IMR-90 (cell line): Measurements from ENCODE around the gene RTN3. TPM values are rescaled to one million over a fixed set of nuclear protein-coding genes. Genes with fewer than 3 reads are reported as not detected.

Experiments
- ATAC-seq: fragments of 200-7000 bp; cut with Tn5 transposase; 2 replicates; pipeline ENCODE4 v1.9.1; 2020; ENCODE audit warnings: low read depth, mild to moderate bottlenecking, moderate library complexity
- BruUV-seq: library from RNA; stranded (reverse); fragments of 400-500 nt; replicated peaks from 2 replicates; lab custom pipeline; 2021; lab: Mats Ljungman, UMichigan
- CTCF ChIA-PET: fragments of 300-600 bp; formaldehyde crosslinking; extraction: SDS; loops from one replicate; lab custom pipeline; 2021; ENCODE audit warnings: antibody characterized with exemption; lab: Yijun Ruan, JAX
- POLR2A ChIA-PET: fragments of 300-600 bp; sonication (Branson Sonifier 250); formaldehyde crosslinking; loops from one replicate; lab custom pipeline; 2022; ENCODE audit warnings: antibody characterized with exemption; ENCODE audit not compliant: unreplicated experiment; lab: Charles Lee
- DNase-seq: peaks from one replicate; pipeline ENCODE4 v3.0.0; 2013
- H2AFZ ChIP-seq: replicated peaks from 2 replicates; pipeline ENCODE3; 2013; ENCODE audit warnings: low read length, mild to moderate bottlenecking; ENCODE audit not compliant: poor library complexity
- H2AK5ac ChIP-seq: 2 replicates; pipeline ENCODE4 v1.6.1; 2013; ENCODE audit warnings: low read depth, low read length, inconsistent platforms
- H2AK9ac ChIP-seq: replicated peaks from 2 replicates; pipeline ENCODE3; 2013; ENCODE audit warnings: mild to moderate bottlenecking, low read depth, low read length, moderate library complexity; ENCODE audit not compliant: poor library complexity
- H2BK120ac ChIP-seq: 2 replicates; pipeline ENCODE4 v1.6.1; 2013; ENCODE audit warnings: low read depth, low read length, inconsistent platforms
- H2BK15ac ChIP-seq: 3 replicates; pipeline ENCODE4 v1.6.1; 2013; ENCODE audit warnings: low read depth, low read length, inconsistent platforms
- H2BK20ac ChIP-seq: 2 replicates; pipeline ENCODE4 v1.6.1; 2013; ENCODE audit warnings: low read depth, mild to moderate bottlenecking, inconsistent platforms, low read length, moderate library complexity
- H2BK5ac ChIP-seq: 2 replicates; pipeline ENCODE4 v1.6.1; 2013; ENCODE audit warnings: mild to moderate bottlenecking, low read depth, low read length, inconsistent platforms; ENCODE audit not compliant: poor library complexity, severe bottlenecking
- H3K14ac ChIP-seq: replicated peaks from 2 replicates; pipeline ENCODE4 v1.6.1; 2013; ENCODE audit warnings: low read depth, low read length, inconsistent platforms
- H3K18ac ChIP-seq: 2 replicates; pipeline ENCODE4 v1.6.1; 2013; ENCODE audit warnings: low read depth, low read length, control low read depth
- H3K23ac ChIP-seq: 2 replicates; pipeline ENCODE4 v1.6.1; 2013; ENCODE audit warnings: low read depth, low read length, inconsistent platforms
- H3K27ac ChIP-seq: 2 replicates; pipeline ENCODE4 v1.5.1; 2013; ENCODE audit warnings: mild to moderate bottlenecking, control low read depth, low read length; ENCODE audit not compliant: insufficient read depth
- H3K27me3 ChIP-seq: 2 replicates; pipeline ENCODE4 v1.6.1; 2013; ENCODE audit warnings: low read length; ENCODE audit not compliant: control insufficient read depth, insufficient read depth
- H3K36me3 ChIP-seq: 2 replicates; pipeline ENCODE4 v1.6.1; 2013; ENCODE audit warnings: low read length, mixed read lengths; ENCODE audit not compliant: control insufficient read depth, insufficient read depth
- H3K4ac ChIP-seq: 2 replicates; pipeline ENCODE4 v1.6.1; 2013; ENCODE audit warnings: low read depth, low read length, inconsistent platforms
- H3K4me1 ChIP-seq: 2 replicates; pipeline ENCODE4 v1.6.1; 2013; ENCODE audit warnings: low read length, mixed read lengths; ENCODE audit not compliant: control insufficient read depth, insufficient read depth
- H3K4me2 ChIP-seq: 2 replicates; pipeline ENCODE4 v1.6.1; 2013; ENCODE audit warnings: low read depth, mild to moderate bottlenecking, control low read depth, low read length, moderate library complexity
- H3K4me3 ChIP-seq: 2 replicates; pipeline ENCODE4 v1.5.1; 2013; ENCODE audit warnings: low read depth, mild to moderate bottlenecking, control low read depth, low read length, moderate library complexity; ENCODE audit not compliant: insufficient read depth
- H3K56ac ChIP-seq: 2 replicates; pipeline ENCODE4 v1.6.1; 2013; ENCODE audit warnings: low read length, inconsistent platforms; ENCODE audit not compliant: insufficient read depth; ENCODE audit errors: extremely low read depth
- H3K79me1 ChIP-seq, 2 experiments: 2 replicates each; pipeline ENCODE4 v1.6.1; 2013; ENCODE audit warnings: low read length in 2 of 2, inconsistent platforms in 1 of 2, low read depth in 1 of 2
- H3K9ac ChIP-seq: 2 replicates; pipeline ENCODE4 v1.6.1; 2013; ENCODE audit warnings: low read depth, low read length, control low read depth
- H3K9me1 ChIP-seq: 2 replicates; pipeline ENCODE4 v1.6.1; 2013; ENCODE audit warnings: low read length, inconsistent platforms; ENCODE audit not compliant: insufficient read depth
- H3K9me3 ChIP-seq: 2 replicates; pipeline ENCODE4 v1.6.1; 2013; ENCODE audit warnings: low read length; ENCODE audit not compliant: control insufficient read depth, insufficient read depth
- H4K20me1 ChIP-seq: 2 replicates; pipeline ENCODE4 v1.6.1; 2013; ENCODE audit warnings: low read length, inconsistent platforms; ENCODE audit not compliant: insufficient read depth
- H4K5ac ChIP-seq: 2 replicates; pipeline ENCODE4 v1.6.1; 2013; ENCODE audit warnings: mild to moderate bottlenecking, low read depth, low read length, control low read depth
- H4K8ac ChIP-seq, 2 experiments: 2 replicates each; pipeline ENCODE4 v1.6.1; 2013; ENCODE audit warnings: low read depth in 2 of 2, low read length in 2 of 2, control low read depth in 1 of 2, inconsistent platforms in 1 of 2
- H4K91ac ChIP-seq: 2 replicates; pipeline ENCODE4 v1.6.1; 2013; ENCODE audit warnings: low read depth, low read length, inconsistent platforms; ENCODE audit not compliant: insufficient read depth
- CTCF ChIP-seq: conservative IDR thresholded peaks from 2 replicates; pipeline ENCODE4 v1.5.1; 2012; ENCODE audit warnings: mild to moderate bottlenecking, low read depth, low read length, improper control_type of control experiment
- MAFK ChIP-seq: IDR thresholded peaks from 2 replicates; pipeline ENCODE4 v1.6.1; 2012; ENCODE audit warnings: low read depth, low read length, improper control_type of control experiment
- RAD21 ChIP-seq: IDR thresholded peaks from 2 replicates; pipeline ENCODE4 v1.6.1; 2012; ENCODE audit warnings: low read length, improper control_type of control experiment
- SMC3 ChIP-seq: fragments of 150-350 bp; IDR thresholded peaks from 2 replicates; pipeline ENCODE4 v1.6.1; 2016; ENCODE audit warnings: low read depth, mild to moderate bottlenecking, antibody characterized with exemption, low read length, moderate library complexity
- whole genome bisulfite sequencing, 2 experiments: methylation state at CpG; one replicate each; pipeline versions ENCODE4 v1.1.5 to v1.1.7; 2013; ENCODE audit warnings: missing lambda C conversion rate in 2 of 2; ENCODE audit not compliant: insufficient read length in 1 of 2; ENCODE audit errors: extremely low coverage in 2 of 2; 5-methylcytosine and 5-hydroxymethylcytosine counted together
- dilution Hi-C: fragments of 300-500 bp; cut with HindIII; formaldehyde crosslinking; loops from one replicate; pipeline ENCODE4 v1.14.3; 2018; ENCODE audit warnings: low sequenced_read_pairs; ENCODE audit not compliant: unreplicated experiment
- in situ Hi-C: fragments of 300-500 bp; cut with MboI; formaldehyde crosslinking; loops from 3 replicates; pipeline ENCODE4 v1.14.3; 2019; ENCODE audit warnings: low sequenced_read_pairs, inconsistent platforms, mixed read lengths
- intact Hi-C: fragments of 100-400 bp; cut with micrococcal nuclease; formaldehyde crosslinking; loops from 2 replicates; pipeline ENCODE4 v1.10.0; 2022
- polyA plus RNA-seq, 3 experiments: library from polyadenylated mRNA; depleted of rRNA; stranded (reverse); fragments of >200 nt; gene quantifications; 2 replicates each; pipeline ENCODE4 v1.2.3, GENCODE V29; 2012; ENCODE audit warnings: low replicate concordance in 1 of 3
- total RNA-seq: library from RNA; depleted of rRNA; stranded (reverse); fragments of >200 nt; gene quantifications from 2 replicates; pipeline ENCODE4 v1.2.3, GENCODE V29; 2012

Gene RTN3
- total and polyA plus RNA-seq, 2 of the 4 experiments (the other 2 are of a cell fraction), result 31.2 to 64.6 TPM

GRCh38 chr11:63738720-63739360 is 57.5 kb downstream of the RTN3 start:
- Histone ChIP-seq H2BK15ac (no peak overlapping the region), H2AFZ (no peak overlapping the region), H2BK5ac (no peak overlapping the region), H3K27ac (no peak overlapping the region), H3K27me3 (no peaks in the 10 kb centered on the region), H3K18ac (no peak overlapping the region), H3K4me3 (no peak overlapping the region), H4K91ac (no peak overlapping the region), H2AK5ac (no peak overlapping the region), H4K5ac (no peak overlapping the region), H3K9me3 (no peaks in the 10 kb centered on the region), H4K20me1 (no peaks in the 10 kb centered on the region), H3K9me1 (no peaks in the 10 kb centered on the region), H3K4me1 (no peaks in the 10 kb centered on the region), H2BK20ac (no peak overlapping the region), H2AK9ac (no peak overlapping the region), H3K23ac (no peak overlapping the region), H3K9ac (no peak overlapping the region), H3K56ac (no peak overlapping the region), H3K4ac (no peak overlapping the region), H2BK120ac (no peak overlapping the region), H4K8ac (no peak overlapping the region), H3K36me3 (no peaks in the 10 kb centered on the region), H3K79me1 (peaks cover 23 to 38% of the 10 kb centered on the region in 2 experiments), H3K4me2 (peak overlapping the region; percentile 43; the same call in 1 of the 2 replicates), H3K14ac (no peak overlapping the region)
- ChIA-PET CTCF (interaction anchor here (0.6 to 1.2 kb wide), 10 partner anchors 8 to 260 kb away, joined by 3 to 6 read pairs (median 3); partner anchors contain the start of gene ATL3), POLR2A (no interaction called here)
- intact Hi-C loops, result loop anchor here (1.0 to 2.0 kb wide), 3 partner anchors 58 to 260 kb away; partner anchors contain the start of gene RTN3
- 10% methylated on average over 2 of the region's 8 CpGs; no CpG with 5 or more reads in 1 of the 2 experiments for WGBS, 2 experiments
- TF ChIP-seq SMC3 (peak; percentile 81), RAD21 (peak; percentile 79), MAFK (no peak), CTCF (peak; percentile 91)
- dilution Hi-C loops, result no loop called here
- DNase-seq, result peak; percentile 84
- BruUV-seq, result no TSS peak
- ATAC-seq, result peak; percentile 97
- in situ Hi-C loops, result loop anchor here (5.0 kb wide), 1 partner anchor 262 kb away; no protein-coding TSS in a partner anchor
